HG03571 (cell line): Measurements from ENCODE around the gene SELENOW.
"Not testable (repeated sequence)": the region's sequence is repeated elsewhere in the genome, so short reads cannot be mapped to it uniquely, and the experiment has no call there.

Experiments used
- ATAC-seq: cut with Tn5 transposase; IDR thresholded peaks from one replicate; pipeline ENCODE4 v1.9.1; 2021; ENCODE audit not compliant: unreplicated experiment

The SELENOW gene

DNA sequence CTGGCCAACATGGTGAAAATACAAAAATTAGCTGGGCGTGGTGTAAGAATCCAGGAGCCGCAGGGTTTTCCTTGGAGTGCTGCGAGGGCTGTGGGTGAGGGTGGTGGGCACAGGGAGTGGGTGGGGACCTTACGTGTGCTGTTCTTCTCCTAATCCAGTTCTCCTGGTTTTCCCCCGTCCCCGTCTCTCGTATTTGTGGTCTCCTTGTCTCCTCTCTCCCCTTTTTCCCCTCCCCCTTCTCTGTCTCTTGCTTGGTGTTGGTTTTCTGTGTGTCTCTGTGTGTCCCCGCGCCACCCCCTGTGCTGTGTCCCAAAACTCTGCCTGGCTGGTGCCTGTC is 1.7 kb downstream of the SELENOW start:
- ATAC-seq = no peak

DNA sequence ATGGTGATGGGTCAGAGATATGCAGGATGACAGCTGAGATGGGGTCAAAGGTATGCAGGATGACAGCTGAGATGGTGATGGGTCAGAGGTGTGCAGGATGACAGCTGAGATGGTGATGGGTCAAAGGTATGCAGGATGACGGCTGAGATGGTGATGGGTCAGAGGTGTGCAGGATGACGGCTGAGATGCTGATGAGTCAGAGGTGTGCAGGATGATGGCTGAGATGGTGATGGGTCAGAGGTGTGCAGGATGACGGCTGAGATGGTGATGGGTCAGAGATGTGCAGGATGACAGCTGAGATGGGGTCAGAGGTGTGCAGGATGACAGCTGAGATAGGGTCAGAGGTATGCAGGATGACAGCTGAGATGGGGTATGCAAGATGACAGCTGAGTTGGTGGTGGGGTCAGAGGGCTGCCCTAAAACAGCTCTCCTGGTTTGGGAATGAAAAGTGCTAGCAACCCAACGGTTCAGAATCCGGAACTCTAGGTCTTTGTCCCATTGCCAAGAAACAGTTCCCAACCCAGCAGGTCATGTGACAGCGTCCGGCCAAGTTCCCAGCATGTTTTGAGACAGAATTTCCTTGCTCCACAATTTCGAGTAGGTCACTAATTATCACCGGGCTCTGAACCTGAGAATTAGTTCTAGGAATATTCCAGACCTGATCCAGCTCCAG is 3.2 kb downstream of the SELENOW start:
- ATAC-seq = no peak

DNA sequence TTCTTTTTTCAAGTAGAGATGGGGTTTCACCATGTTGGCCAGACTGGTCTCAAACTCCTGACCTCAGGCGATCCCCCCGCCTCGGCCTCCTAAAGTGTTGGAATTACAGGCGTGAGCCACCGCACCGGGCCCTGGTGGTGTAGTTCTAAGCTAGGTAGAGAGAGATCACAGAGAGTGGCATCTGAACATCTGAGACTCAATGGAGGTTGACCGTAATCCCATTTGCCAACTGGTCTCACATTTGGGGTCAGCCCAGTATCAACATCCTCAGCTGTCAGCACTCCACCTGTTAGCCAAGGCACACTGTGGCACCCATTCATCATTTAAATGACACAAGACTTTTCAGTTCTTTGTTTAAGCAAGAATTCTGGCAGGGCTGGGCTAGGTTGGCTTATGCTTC is 8.1 kb downstream of the SELENOW start:
- no peak for ATAC-seq

DNA sequence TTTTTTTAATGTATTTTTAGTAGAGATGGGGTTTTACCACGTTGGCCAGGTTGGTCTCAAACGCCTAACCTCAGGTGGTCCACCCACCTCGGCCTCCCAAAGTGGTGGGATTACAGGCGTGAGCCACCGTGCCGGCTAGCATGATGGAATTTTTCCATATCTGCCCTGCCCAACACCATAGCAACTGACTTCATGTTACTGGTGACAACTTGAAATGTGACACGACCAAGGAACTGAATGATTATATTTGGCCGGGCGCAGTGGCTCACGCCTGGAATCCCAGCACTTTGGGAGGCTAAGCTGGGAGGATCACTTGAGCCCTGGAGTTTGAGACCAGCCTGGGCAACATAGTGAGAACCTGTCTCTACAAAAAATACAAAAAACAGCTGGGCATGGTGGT is 8.8 kb downstream of the SELENOW start:
- not testable (repeated sequence) for ATAC-seq

DNA sequence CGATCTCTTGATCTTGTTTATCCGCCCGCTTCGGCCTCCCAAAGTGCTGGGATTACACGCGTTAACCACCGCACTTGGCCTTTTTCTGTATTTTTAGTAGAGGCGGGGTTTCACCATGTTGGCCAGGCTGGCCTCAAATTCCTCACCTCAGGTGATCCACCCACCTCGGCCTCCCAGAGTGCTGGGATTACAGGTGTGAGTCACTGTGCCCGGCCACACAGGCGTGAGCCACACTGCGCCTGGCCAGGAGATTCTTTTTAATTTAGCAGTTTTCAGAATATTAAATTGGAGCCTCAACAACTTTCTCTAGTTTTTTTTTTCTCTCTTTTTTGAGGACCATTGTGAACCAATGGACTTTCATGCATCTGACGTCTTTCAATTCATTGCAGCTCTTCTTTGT is 11.3 kb downstream of the SELENOW start:
- not testable (repeated sequence) for ATAC-seq

DNA sequence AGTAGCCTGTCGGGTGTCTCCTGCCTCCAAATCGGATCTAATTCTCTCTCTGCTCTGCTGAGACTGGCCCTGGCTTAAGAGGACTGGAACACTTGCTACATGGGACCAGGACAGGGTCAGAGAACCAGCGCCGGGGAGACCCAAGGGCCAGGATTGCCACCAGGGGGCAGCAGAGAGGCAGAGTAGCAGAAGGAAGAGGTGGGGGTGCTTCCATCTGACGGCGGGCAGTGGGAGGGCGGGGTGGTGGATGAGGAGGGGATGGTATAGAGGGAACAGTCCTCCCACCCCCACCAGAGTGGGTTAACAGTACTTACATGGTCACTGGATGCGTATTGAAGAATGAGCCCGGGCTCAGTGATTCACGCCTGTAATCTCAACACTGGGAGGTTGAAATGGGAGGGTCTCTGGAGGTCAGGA is 11.9 kb downstream of the SELENOW start:
- ATAC-seq = no peak

DNA sequence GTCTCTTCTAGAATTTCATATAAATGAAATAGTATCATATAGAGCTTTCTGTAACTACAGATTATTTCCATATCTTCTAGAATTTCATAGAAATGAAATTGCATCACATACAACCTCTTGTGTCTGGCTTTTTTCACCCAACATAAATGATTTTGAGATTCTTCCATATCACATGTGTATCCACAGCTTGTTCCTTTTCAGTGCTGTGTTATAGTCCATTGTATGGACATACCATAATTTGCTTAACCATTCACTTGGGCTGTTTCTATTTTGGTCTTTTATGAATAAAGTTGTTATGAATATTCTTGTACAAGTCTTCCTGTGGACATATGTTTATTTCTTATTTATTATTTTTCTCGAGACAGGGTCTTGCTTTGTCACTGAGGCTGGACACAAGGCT is 14.1 kb downstream of the SELENOW start:
- ATAC-seq = no peak

DNA sequence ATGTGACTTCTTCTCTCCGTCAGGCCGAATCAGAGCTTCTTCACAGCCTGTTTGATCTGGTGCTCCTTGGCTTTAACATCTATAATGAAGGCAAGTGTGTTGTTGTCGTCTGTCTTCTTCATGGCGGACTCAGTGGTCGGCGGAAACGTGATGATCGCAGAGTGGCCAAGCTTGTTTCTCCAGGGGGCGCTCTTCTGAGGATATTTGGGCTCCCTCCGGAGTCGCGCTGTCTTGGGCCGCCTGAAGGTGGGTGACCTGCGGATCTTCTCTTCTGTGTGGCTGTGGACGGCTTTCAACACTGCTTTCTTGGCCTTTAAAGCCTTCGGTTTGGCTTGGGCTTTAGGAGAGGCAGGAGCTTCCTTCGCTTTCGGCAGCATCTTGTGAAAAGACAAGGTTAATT is 16.0 kb downstream of the SELENOW start:
- no peak for ATAC-seq

DNA sequence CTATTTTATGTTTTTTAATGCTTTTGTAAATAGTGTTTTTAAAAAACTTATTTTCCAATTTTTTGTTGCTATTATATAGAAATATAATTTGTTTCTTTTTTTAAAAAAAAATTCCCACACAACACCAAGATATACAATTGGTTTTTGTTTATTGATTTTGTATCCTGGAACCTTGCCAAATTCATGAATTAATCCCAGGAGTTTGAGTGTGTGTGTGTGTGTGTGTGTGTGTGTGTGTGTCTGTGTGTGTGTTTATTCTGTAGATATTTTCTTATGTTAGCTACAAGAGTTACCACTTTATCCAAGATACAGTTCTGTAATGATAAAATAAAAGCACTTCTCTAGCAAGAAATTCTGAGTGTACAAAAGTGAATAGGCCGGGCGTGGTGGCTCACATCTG is 18.3 kb downstream of the SELENOW start:
- ATAC-seq = no peak

DNA sequence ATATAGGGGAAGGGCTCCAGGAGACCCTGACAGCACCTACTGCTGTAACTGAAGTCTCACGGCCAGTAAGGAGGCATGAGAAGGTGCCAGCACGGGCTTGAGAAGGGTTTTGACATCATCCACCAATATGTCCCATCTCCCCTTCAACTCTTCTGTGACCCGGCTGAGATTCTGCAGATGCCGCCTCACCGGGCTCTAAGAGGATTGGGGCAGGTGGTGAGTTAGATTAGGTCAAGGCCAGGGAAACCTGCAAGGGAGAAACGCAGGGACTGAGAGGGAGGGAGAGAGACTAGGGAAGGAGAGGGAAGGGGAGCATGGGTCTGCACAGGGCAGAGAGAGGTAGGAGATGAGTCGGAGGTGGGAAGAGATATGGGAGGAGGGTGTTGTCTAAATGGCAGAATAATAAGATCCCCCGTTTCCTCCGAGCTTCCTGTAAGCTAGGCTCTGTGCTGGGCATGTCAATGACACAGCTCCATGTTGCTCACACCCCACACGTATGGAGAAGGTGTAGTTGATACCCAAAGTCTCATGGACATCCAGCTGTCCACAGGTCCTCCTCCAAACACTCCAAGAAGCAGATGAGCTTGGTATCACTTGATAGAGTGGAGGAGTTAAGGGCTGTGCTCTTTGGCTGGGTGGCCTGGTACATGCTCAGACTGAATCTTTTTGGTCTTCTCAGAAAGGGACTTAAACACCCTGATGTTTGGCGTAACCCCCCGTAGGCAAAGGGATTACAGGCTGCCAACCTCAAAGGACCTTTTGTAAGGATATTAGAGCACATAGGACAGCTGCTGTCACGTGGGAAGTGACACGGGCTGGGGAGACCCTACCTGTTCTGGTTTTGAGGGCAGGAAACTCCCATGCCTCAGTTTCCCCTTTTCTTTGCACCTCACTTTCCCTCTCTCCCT is 19.7 kb downstream of the SELENOW start:
- no peak for ATAC-seq

DNA sequence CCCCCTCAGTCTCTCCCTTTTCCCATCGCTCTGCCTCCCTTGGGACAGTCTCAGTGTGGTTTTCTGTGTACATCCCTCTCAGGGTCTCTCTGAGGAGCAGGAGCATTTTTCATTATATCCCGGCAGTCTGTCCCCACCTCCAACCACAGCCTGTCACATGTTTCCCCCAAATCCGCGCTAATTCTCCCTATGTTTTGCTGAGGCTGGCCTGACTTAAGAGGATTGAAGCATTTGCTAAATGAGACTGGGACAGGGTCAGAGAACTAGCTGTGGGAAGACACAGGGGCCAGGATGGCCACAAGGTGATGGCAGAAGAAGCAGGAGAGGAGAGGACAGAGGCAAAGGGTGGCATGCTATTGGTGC is 20.4 kb downstream of the SELENOW start:
- ATAC-seq = no peak

DNA sequence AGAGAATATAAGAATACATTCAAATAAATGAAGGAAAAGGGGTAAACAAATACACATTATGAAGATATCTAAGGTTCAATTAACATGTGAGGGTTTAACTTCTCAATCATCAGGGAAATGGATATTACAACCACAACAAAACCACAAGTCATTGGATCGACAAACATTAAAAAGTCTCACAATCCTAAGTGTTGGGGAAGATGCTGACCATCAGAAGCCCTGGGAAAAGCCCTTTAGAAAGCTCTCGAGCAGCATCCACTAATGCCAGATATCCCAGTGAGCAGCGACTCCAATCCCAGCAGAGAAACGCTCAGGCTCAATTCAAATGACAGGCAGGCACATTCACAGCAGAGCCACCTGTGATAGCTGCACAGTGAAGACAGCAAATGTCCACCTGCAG is 22.8 kb downstream of the SELENOW start:
- no peak for ATAC-seq

DNA sequence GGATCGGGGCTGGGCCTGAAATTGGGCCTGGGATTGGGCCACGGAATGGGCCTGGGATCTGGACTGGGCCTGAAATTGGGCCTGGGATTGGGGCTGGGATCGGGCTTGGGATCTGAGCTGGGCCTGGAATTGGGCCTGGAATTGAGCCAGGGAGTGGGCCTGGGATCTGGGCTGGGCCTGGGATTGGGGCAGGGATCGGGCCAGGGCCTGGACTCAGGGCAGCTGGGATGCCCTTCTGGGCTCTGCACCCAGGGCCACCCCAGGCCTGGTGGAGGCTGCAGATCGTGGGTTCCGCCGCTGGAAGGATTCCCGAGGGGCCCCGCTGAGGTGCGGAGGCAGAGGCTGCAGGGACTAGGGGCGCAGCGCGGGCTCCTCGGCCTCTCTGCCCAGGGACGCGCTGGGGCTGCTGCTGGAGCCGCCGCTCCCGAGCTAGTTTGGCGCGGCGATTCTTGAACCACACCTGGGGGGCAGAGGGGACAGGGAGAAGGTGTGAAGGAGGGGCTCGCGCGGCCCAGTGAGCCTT is 24.1 kb downstream of the SELENOW start:
- no peak for ATAC-seq

DNA sequence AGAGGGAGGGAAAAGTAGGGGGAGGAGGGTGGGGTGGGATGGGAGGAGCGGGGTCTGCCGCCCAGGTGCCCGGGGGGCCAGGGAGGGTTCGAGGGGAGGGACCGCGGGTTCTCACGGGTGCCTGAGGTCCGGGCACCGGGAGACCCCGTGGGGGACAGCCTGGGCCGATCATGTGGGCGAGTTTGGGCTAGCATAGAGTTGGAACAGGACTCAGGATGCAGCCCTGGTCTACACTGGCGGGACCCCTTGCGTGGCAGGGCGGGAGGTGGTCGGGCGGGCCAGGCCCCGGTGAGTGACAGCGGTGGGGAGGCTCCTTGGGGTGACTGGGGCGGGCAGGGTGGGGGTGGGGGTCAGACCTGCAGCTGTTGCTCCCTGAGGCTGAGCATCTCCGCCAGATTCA is 24.6 kb downstream of the SELENOW start:
- not testable (repeated sequence) for ATAC-seq

DNA sequence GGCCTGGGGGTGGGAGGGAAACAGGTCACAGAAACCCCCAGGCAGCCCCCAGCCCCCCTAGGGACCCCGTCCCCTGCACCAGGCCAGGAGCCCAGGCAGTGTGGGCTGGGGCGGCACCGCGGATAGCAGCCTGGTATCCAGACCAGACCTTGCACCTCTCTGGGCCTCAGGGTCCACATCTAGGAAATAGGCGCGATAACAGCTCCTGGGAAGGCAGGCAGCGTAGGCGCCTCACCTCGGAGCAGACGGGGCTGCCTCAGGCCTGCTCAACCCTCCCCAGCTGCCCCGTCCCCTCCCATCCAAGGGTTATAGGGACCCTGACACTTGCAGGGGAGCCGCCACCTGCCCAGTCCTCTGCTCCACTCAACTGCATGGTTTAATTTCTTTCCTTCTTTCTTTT is 25.2 kb downstream of the SELENOW start:
- not testable (repeated sequence) for ATAC-seq

DNA sequence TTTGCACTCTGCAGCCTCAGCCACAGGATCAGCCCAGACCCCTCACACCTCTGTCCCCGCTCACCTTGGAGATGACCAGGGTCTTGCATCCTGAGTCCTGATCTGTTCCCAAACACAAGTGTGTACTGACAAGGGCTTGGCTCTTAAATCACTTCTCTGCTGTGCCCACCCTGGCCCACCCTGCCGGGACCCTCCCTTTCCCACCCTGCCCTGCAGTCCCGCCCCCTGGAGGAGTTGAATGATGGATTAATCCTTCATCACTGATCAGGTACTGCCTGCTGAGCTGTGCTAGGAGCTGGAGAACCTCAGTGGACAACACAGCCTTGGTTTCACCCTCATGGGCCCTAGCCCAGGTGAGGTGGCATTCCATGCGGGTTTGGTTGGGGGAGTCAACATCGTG is 25.9 kb downstream of the SELENOW start, which contains the start of gene TPRX1:
Gene TPRX1 (minus strand): TSS at position 101 of the 400 bp plus-strand sequence. CDS start 12 bp downstream, at position 89.
- not testable (repeated sequence) for ATAC-seq

DNA sequence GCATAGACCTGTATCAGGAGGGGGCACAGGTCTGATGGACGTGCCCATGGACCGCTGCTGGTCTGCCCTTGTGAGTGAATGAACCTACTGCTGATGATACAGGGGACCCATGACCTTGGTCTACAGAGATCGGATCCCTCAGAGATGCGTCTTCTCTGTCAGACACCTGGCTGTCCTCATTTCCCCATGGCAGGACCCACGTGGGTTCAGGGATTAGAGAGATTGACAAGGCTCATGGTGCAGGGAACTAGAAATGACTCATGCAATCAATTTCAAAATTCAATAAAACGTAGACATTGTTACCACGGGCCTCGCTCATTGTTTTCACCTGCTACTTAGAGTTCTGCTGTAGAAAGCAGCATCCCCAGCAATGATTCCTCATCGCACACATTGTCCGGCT is 26.8 kb downstream of the SELENOW start:
- no peak for ATAC-seq

DNA sequence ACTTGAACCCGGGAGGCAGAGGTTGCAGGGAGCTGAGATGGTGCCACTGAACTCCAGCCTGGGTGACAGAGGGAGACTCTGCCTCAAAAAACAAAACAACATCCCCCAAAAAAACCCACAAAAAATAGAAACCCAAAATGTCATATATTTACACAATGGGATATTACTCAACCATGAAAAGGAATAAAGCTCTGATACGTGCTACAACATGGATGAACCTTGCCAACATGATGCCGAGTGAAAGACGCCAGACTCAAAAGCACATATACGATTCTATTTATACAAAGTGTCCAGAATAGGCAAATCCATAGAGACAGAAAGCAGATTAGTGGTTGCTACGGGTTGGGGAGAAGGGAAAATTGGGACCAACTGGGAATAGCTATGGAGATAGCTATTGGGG is 27.9 kb downstream of the SELENOW start:
- no peak for ATAC-seq

DNA sequence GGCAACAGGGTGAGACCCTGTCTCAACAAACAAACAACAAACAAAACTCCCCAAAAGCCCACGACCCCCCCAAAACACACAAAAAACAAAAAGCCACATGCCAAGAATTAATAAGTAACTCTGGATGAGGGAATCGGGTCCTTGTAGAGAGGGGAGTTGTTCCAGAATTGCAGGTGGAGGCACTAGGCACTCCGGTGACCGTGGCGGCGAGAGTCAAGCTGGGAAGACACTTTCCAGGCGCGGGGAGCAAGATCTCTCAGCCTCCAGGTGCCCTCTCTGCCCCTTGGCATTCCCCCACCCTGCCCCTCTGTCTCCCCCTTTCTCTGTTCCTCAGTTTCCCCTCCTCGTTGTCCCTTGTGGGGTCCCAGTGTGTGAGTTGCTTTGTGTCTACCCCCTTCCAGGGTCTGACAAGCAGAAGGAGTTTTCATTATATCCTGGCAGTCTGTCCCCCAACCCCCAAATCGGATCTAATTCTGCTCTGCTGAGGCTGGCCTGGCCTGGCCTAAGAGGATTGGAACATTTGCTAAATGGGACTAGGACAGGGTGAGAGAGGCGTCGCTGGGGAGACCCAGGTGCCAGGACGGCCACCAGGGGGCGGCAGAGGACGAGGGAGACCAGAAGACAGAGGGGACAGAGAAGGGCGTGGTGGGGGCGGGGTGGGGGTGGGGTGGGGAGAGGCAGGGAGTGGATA is 34.9 kb downstream of the SELENOW start:
- ATAC-seq = no peak

DNA sequence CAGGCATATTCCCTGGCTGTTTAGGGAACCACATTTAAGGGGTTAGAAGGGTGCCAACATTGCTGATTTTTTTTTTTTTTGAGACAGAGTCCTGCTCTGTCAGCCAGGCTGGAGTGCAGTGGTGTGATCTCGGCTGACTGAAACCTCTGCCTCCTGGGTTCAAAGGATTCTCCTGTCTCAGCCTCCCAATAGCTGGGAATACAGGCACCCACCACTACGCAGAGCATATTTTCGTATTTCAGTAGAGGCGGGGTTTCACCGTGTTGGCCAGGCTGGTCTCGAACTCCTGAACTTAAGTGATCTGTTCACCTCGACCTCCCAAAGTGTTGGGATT is 35.5 kb downstream of the SELENOW start:
- no peak for ATAC-seq

DNA sequence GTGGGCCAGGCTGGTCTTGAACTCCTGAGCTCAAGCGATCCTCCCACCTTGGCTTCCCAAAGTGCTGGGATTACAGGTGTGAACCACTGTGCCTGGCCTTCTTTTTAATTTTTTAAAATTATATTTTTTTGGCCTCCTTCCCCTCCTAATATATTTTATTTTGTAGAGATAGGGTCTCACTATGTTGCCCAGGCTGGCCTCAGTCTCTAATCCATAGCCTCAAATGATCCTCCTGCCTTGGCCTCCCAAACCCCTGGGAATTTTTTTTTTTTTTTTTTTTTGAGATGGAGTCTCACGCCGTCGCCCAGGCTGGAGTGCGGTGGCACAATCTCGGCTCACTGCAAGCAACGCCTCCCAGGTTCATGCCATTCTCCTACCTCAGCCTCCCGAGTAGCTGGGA is 37.8 kb downstream of the SELENOW start:
- not testable (repeated sequence) for ATAC-seq

DNA sequence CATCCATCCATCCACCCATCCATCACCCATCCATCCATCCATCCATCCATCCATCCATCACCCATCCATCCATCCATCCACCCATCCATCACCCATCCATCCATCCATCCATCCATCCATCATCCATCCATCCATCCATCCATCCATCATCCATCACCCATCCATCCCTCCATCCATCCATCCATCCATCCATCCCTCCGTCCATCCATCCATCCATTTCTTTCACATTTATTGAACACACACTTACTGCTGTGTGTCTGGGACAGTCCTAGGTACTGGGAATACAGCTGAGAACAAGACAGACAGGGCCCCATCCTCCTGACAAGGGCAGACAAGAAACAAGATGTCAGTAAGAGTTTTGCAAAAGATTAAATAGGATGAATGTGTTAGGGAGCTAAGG is 39.7 kb downstream of the SELENOW start:
- not testable (repeated sequence) for ATAC-seq
